Stimulated activated CD8-positive, alpha-beta memory T cell treated with anti-CD3 and anti-CD28 coated beads, Interleukin-4, amount 100 ng/mL, for 4 hours (primary cell): ENCODE measurements around the gene SPTLC3.

ENCODE experiments used
- DNase-seq, 2 donors: peaks; one replicate each; pipeline ENCODE4 v3.0.0-alpha.2; 2020; ENCODE audit warnings: low read depth in 2 of 2, low spot score in 1 of 2

The SPTLC3 gene

GRCh38 chr20:12984069-12984765, 24.6 kb upstream of the SPTLC3 start:
- DNase-seq: no peak

DNA sequence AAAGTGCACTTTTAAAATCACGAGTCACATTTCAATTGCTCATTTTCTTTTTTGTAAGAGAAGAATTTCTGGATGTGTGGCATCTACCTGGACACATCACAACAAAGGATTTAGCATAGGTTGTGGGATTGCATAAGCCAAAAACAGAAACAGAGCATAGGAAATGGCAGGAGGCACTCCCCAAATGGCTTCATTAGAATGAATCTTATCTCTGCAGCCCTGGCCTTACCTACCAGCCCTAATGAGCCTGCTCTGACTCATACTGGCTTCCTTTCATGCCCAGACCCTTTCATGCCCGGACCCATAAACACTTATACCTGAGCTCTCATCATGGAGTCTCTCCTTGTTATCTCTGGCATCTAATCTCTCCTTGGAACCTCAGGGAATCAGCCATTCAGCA, 23.9 kb upstream of the SPTLC3 start:
- no peak for DNase-seq

DNA sequence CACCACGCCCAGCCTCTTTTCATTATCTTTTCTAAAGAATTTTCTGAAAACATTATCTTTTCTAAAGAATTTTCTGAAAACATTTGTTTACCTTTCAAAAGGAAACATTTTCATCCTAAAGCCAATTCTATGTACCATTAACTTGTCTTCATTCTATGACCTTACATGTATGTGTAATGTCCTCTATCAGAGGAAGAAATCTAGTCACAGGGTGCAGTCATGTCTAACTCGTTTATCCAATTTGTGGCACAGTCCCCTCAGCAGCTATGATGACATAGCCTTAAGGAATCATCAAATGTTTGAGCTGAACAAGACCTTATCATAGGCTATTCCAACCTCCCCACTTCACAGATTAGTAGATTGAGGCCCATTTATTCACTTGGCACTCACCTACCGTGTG, 21.5 kb upstream of the SPTLC3 start:
- DNase-seq: no peak

GRCh38 chr20:12989586-12990115, 19.1 kb upstream of the SPTLC3 start:
- DNase-seq: no peak

DNA sequence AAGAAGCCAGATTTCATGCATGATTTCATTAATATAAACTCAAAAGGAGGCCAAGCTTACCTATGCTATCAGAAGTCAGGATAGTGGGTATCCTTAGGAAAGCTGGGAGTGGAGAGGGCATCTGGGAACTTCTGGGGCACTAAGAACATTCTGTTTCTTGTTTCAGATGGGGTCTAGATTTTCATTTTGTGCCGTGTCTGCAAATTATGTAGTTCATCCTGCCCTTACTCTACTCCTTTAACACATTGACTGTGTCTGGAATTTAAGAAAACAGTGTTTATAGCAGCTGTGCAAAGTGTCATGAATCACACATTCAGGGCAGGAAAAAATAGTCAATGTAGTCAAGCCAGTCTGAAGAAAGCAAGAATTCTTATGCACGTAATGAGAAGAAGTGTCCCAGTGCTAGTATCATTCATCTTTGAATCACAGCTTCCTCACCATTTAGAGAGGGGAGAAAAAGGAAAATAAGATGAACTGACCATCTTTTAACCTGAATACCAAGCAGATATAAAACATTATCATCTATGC, 11.6 kb upstream of the SPTLC3 start:
- DNase-seq: no peak

DNA sequence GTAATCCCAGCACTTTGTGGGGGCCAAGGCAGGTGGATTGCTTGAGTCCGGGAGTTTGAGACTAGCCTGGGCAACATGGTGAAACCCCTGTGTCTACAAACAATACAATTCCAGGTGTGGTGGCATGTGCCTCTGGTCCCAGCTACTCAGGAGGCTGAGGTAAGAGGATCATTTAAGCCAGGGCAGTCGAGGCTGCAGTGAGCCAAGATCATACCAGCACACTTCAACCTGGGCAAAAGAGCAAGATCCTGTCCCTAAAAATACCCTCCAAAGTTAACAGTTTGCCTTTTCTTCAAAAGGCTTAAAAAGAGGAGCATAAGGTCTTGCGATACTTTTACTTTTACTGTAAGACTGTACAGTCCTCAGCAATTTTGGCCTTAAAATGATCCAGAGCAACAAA, 10.7 kb upstream of the SPTLC3 start:
- no peak for DNase-seq

- DNase-seq: no peak
These were observed 9.6 kb upstream of the SPTLC3 start for GRCh38 chr20:12999201-12999600.

DNA sequence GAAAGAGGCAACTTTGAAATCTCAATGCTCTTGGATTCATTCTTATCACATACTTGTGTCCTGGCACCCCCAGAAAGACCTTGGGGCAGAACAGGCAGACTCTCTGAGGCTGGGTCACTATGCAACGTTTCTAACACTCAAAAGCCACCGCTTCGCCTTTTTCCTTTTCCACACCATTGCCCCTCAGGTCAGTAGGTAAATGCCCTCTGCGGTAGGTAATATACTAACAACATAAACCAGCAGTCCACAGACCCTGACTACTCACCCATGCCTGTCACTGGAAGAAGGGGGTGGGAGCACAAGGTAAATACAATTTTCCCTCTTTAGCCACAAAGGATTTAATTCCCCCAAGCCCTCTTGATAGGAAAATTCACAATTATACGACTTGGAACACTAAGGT, 6.5 kb upstream of the SPTLC3 start:
- DNase-seq: no peak

DNA sequence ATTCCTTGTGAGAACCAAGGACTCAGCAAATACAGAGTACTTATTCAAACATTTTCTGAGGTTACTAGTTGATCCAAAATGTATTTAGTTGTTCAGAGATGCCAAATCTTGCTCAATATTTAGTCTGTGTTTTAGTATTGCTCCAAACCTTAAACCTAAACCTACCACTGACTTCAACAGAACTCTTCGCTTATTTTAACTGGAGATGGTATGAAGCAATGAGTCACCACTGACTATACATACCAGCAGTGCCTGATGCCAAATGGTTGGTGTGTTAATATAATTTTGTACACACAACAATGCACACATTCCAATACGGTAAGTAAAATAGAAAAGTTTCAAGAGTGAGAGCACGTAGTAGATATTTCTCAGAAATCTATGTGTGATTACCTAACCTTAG, 1.9 kb upstream of the SPTLC3 start:
- DNase-seq: no peak

DNA sequence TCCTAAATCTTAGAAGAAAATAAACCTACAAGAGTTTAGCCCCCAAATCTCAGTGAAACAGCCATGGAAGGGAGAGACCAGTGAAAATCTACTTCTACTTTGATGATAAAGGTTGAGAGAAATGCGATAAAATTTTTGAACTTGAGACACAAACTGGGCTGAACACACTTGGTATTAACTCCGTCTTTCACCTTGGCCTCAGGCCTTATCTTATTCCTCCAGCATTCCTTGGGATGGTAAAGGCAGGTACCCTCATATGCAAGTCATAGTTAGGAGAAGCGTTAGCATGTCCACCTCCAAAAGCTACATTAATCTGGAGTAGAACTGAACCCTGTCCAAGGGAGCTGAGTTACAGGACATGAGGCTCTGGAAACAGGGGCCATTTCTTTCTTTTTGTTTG, 1.2 kb upstream of the SPTLC3 start:
- DNase-seq: no peak

GRCh38 chr20:13009682-13010406, 1.1 kb downstream of the SPTLC3 start:
- DNase-seq: no peak

DNA sequence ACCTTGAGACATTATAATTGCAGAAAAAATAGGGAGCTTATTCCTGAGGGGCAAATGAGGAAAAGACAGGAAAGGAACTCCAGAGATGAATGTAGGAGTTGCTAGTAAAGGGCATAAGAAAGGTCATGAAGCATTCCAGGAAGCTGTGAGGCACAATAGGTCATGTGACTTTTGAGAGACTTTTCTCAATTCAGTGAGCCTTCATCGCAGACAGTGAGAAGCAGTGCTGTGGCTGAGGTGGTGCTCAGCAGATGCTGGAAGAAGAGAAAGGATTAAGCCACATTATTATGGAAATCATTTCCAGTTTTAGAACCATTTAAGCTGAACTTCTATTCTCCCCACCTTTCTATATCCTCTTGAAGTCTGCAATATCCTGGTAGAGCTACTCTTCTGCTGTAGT, 4.1 kb downstream of the SPTLC3 start:
- no peak for DNase-seq

GRCh38 chr20:13013411-13013810, 4.6 kb downstream of the SPTLC3 start:
- DNase-seq: no peak

GRCh38 chr20:13017235-13017634, 8.5 kb downstream of the SPTLC3 start:
- DNase-seq: no peak

GRCh38 chr20:13017883-13018535, 9.2 kb downstream of the SPTLC3 start:
- no peak for DNase-seq

DNA sequence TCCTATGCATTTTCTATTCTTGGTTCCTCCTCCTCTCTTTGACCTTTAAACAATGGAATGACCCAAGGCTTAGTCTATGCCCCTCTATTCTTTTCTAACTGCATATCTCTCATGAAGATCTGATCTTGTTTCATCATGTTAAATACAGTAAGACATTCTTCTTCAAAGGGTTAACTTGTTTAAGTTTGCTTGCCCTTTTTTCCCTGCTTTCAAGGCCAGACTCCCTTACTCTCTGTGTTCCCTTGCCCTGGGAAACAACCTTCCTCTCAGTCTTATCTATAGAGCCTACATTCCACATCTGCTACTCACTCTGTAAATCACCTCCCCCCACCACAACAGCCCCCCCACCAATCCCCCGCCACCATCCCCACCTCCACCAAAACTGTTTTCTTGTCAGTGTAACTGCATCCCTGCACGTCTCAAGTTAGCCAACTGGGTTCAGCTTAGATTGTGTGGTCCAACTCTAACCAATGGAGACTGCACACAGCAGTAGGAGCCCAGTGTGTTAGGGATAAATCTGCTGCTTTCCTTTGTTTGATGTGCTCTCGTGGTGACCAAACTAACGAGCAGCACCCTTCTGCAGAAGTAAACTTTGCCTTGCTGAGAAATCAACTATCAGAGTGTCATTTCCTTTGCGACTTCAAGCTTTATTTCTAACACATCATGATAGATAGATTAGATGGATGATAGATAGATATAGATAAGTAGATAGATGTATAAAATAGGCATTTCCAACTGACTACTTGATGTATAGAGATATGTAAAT, 12.6 kb downstream of the SPTLC3 start:
- no peak for DNase-seq

GRCh38 chr20:13022401-13023155, 13.8 kb downstream of the SPTLC3 start:
- no peak for DNase-seq

- no peak for DNase-seq
These were observed 15.8 kb downstream of the SPTLC3 start for GRCh38 chr20:13024596-13024995.

GRCh38 chr20:13025181-13025580, 16.4 kb downstream of the SPTLC3 start:
- no peak for DNase-seq

DNA sequence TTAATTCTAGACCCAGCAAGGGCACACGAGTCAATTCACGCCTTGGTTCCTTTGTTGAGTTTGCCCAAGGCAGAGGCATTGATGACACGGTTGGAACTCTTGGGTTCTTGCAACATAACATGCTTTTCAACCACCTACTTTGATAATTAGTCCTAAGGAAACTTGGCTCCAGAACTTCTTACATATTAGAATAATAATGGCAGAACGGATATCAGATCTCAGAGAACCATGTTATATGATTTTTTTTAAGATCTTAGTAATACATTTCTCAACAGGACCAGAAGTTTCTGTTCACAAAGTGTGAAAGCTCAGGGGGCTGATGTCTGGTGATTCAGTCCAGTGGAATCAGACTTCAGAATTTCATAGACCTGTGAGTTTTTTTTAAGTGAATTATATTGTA, 19.2 kb downstream of the SPTLC3 start:
- no peak for DNase-seq
